Activated CD4-positive, CD25-positive, alpha-beta regulatory T cell (primary cell): ENCODE results near the gene WHRN.

Source experiments
- DNase-seq, 4 experiments: peaks; one replicate each; lab custom pipeline; 2025; lab: John Stamatoyannopoulos, UW

Gene WHRN

DNA sequence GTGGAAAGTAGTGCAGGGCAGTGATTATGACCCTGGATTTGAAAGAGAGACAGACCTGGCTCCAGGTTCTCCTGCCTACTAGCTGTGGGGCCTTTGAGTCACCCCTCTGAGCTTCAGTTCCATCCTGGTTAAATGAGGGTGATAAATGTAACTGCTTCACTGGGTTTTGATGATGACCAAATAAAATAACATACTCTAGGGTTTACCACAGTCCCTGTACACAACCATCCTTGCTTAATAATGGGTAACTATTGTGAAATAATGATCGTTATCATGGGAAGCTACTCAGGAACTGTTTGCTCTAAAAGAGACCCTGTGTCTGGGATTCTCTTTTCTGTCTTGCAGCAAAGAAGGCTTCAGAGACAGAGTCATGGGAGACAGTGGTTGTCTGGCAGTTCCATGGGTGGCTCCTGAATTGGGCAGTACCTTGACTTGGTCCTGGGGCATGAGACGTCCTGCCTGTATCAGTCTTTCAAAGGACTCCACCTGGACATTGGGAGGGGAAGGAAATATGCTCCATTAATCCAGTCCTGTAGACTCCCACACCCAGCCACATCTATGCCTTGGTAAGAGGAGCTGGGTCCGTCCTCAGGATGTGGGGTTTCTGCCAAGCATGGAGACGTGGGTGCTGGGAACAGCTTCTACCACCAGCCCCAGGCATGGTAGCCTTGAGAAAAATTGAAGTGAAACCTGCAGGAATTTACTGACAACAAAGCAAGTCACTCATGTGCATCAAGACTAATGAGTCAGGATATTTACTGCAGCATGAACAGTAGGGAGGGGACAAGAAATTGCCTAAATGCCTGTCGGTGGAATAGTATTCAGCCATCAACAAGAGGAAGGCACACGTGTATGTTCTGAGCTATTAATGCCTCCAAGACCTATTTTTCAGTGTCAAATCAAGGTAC is 140.9 kb downstream of the WHRN start:
- DNase-seq, result no peak

DNA sequence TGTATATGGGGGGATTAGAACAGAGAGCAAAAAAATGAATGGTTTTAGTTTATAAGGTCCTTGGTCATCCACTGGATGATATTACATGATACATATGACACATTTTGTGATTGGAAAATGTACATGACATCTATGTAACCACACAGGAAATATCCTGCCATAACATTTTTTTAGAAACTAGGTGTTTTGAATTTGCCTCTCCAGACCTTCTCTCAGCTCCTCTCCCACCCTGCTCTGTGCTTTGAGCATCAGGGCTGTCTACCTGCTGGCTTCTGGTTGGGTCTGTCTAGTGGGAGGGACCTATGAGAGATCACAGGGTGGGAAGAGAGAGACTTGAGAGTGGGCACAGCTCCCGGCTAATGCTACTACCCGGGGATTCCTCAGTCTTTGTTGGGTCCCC is 141.8 kb downstream of the WHRN start:
- DNase-seq, result no peak

DNA sequence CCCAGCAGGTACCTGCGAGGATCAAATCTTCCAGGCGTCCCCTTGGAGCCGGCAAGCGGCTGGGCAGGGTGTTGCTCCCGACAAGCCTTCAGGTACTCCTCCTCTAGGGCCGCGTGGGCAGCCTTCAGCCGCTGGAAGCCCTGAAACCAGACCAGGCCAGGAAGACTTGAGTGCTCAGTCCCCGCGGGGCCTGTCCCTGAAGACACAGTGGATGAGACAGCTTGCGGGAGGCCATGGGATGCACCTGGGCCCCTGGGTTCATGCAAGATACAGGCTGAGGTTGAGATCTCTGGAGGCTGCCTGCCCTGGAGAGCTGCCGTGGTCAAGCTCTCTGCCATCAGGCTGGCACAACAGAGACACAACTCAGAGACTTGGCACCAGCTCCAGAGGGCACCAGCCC is 142.9 kb downstream of the WHRN start:
- no peak for DNase-seq

DNA sequence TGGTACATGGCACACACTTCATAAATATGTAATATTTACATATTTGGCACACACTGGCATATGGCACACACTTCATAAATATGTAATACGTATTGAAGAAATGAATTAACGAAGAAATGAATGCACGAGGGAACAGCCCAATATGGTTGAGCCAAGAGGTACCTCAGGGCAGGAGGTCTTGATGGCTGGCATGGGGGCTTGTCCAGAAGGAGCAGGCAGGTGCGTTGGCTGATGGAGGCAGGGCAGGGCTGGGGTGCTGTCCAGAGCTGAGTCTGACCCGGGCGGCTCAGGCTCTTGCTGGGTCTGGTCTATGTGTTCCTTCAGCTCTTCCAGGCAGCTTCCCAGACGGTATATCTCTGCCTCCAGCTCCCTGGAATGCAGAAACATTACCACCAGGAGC is 143.7 kb downstream of the WHRN start:
- no peak for DNase-seq

DNA sequence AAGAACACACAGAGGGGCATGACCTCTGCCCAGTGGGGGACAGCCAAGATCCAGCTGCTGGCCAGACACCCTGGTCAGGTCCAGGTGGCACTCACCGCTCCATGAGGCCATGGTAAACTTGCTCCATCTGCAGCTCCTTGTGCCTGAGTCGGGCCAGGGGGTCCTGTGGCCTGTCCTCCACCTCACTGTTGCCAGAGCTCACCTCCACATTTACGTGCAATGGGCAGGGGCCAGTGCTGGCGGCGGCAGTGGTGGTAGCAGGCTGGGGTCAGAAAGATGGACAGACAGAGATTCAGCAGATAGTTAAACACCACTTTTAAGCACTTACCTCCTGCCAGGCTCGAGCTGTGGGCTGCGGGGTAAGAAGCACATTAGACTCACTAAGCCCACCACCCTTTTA is 145.5 kb downstream of the WHRN start:
- DNase-seq, result no peak

DNA sequence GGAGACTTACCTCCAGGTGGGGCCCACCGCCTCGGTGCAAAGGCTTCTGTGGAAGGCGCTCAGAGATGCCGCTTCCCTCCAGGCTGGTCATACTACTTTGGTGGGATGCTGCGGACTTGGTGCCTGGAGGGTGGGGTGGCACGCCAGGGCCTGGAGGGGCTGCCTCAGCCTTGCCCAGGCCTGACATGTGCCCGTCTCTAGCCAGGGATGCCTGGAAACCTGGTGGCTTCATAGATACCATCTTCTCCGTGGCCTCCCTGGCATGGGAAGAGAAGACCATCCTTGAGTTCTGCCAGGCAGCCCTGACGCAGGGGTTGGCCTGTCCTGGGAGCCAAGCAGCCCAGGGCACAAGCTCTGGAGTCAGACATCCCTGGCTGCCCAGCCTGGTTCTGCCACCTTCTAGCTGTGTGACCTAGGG is 147.4 kb downstream of the WHRN start:
- DNase-seq, result no peak

DNA sequence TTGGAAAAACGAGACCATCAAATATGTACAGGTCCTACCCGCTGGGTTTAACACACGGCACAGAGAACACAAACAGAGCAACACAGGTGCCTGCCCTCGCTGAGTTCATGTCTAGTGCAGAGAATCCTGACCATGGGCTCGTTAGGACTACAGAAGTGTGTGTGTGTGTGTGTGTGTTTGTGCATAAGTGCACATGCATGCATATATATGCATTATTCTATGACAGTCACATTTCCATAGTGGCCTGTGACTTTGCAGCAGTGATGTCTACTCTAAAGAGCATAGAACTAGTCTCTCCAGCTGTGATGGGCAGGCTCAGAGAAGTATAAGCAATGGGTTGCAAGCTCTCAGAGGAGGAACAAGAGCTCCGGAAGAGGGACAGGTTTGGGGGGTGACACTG is 147.9 kb downstream of the WHRN start:
- no peak for DNase-seq

DNA sequence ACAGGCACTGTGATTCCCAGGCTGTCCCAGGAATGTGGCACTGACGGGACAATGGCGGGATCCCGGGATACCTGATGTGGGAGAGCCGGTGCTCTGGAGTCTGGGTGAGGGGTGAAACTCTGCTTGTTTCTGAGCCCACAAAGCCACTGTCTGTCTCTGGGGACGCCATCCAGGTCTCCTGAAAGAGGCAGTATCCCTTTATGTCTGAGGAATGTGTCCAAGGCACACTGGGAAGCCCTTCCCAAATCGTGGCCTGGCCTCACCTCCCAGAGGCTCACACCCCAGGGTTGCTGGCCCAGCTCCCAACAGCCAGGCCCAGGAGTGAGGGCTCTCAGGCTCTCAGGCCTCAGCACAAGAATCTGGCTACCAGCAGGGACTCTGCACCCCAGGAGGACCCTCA is 148.5 kb downstream of the WHRN start:
- no peak for DNase-seq

DNA sequence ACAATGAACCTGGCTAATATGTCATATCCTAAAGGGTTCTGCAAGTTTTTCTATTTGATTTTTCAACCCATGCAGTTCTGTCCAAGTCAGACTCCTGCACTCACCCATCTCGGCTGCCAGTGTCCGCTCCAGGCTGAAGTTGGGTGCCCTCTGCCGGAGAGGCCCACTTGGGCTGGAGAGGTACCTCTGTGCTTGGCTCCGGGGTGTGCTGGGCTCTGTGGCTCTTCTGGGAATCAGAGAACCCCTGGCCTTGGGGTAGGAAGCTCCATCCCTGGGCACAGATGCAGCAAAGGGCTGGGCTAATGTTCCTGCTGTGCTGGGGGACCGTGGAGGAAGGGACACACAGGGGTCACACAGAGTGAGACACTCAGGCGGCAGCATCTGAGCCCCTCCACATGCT is 149.5 kb downstream of the WHRN start:
- no peak for DNase-seq
